Activated CD4-positive, alpha-beta T cell treated with anti-CD3 and anti-CD28 coated beads for 48 hours (primary cell): ENCODE data around the gene PLXNB2.

Experiments
- DNase-seq: peaks from one replicate; pipeline ENCODE4 v3.0.0-alpha.2; 2020

The PLXNB2 gene

DNA sequence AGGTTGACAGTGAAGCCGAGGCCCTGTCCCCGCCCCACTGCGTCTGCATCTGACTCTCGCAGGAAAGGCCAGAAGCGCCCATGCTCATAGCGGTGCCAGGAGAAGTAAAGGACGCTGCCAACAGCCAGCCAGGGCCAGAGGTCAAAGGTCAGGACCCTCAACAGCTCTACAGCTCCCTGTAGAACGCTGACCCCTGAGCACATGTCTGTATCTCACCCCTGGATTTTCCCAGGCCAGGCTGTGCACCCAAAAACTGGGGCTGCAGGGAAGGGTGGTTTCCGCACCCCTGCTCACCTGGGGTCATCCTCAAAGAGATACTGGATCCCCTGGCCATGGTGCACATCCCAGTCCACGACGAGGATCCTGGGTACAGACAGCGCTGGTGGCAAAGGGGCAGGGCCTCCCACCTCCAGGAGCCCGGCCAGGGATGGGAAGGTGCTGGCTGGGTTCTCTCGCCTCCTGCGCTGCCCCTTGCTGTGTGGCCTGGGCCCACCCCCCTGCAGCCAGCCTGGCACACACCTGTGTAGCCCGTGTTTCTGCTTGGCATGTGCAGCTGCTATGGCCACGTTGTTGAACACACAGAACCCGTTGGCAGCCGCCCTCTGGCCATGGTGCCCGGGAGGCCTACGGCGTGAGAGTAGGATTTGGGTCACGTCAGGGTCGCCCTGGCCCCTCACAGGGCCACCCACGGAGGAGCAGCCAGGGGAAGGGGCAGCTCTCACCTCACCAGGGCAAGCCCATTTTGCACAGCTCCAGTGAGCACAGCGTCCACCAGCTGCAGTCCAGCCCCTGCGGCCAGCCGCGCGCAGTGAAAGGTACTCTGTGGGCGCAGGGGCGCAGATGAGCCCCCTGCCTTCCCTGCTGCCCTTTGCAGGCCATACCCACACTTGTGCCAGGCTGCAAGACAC is 57.9 kb downstream of the PLXNB2 start:
- no peak for DNase-seq

DNA sequence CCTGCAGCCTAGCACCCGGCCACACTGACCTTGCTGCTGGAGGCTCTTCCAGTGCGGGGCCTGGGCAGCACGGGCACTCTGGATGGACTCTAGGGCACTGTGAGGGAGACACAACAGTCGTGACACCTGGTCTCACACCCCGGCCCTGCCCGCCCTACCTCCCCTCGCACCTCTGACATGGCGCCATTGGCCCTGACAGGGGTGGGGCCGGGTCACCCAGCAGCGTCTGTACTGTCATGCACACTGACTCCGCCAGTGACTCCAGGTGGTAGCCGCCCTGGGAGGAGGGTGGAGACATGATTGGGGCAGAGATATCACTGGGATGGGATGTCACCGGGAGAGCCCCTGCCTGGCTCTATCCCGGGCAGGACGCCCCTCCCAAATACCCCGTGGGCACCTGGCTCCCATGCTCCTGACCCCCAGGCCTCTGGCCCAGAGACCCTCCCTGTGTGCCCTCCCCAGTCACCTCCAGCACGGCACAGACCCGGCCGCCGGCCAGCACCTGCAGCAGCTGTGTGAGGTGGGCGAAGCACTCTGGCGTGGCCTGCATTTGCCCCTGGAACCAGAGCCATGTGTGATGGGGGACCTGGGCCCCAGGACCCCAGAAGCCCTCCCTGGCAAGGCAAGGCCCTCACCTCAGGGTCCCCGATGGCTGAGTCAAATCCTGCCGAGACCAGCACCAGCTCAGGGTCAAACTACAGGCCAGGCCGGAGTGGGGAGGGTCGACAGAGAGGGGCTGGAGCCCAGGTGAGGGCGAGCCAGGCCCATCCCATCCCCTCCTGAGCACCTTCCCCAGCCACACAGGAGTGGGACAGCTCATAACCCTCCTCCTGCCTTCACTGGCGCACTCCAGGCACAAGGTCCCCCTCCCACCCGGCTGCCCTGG is 59.0 kb downstream of the PLXNB2 start:
- no peak for DNase-seq

DNA sequence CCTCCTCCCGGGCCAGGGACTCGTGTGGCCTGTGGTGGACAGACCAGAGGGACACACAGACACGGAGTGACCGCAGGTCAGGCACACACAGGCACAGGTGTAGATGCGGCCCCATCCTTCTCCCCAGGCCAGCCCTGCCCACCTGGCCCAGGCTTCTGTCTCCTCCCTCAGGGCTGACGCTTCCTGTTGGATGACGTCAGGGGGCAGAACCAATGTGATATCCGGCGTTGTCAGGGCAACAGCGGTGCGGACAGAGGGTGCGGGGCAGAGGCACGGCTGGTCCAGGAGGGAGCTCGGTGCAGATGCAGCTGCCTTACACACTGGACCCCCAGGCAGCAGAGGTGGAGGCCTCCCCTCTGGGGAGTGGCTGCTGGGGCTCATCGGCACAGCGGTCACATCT is 59.7 kb downstream of the PLXNB2 start:
- no peak for DNase-seq

DNA sequence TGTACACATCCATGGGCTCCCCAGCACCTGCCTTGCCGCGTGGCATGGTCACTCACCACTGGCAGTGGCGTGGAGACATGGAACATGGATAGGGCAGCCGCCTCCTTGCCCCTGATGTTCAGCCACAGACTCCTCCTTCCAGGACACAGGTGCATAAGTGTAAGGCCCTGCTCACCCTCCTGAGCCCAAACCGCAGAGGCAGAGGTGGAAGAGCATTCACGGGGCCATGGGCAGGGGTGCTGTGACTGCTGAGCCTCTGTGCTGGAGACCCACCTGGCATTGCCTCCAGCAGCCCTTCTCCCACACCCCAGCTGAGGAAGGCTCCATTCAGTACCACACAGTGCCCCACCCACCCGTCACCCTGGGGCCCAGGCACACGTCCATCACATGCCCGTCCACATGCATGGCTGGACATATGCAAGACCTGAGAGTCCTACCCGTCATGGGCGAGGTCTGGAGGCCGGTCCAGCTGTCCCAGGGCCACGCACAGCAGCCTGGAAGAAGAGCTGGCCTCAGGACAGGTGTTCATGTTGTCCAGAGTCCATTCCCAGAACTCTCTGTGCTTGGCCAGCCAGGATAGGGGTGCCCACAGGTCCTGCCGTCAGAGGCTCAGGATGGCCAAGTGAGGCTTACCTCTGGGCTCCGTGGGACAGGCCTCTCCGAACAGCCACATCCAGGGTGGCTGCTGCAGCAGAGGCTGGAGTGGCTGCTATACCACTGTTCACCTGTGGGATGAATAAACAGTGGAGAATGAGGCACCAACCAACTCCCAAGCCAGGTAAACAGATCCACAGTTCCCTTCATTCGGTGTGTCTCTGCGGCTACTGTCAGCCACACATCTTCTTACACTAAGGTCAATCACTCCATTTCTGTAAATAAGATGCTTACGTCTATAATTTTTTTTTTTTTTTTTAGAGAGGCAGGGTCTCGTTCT is 60.9 kb downstream of the PLXNB2 start:
- no peak for DNase-seq

DNA sequence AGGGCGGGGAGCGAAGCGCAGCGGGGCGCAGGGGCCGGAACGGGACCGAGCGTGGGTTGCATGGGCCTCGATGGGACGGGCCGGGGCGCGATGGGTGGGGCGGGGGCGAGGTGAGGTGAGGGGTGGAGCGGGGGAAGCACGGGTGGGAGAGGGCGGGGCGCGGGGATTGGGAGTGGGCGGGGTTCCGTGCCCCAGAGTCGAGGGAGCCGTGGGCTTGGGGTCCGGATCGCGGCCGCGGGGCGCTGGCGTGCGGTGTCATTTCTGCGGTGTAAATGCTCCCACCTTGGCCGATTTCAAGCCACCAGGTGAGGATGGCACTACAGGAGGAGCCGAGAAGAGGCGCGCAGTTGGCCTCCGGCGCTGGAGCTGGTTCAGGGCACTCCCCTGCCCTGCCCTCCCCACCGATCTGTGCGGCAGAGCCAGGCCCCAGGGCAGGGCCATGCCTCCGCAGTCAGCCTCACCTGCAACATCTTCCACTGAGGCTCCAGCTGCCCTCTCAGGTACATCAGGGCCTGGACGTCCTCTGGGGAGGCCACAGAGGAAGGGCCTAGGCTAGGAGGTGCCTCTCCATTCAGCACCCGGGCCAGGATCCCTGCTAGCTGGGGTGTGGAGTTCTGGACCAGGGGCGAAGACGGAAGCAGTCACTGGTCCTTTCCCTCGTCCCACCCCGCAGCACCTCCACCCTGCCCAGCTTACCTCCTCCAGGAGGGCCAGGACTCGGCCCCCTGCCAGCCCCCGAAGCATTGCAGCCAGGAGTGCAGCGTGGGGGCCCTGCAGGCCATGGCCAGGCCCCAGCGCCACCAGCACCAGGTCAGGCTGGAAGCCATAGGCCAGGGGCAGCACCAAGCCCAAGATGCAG is 62.0 kb downstream of the PLXNB2 start:
- DNase-seq: no peak

DNA sequence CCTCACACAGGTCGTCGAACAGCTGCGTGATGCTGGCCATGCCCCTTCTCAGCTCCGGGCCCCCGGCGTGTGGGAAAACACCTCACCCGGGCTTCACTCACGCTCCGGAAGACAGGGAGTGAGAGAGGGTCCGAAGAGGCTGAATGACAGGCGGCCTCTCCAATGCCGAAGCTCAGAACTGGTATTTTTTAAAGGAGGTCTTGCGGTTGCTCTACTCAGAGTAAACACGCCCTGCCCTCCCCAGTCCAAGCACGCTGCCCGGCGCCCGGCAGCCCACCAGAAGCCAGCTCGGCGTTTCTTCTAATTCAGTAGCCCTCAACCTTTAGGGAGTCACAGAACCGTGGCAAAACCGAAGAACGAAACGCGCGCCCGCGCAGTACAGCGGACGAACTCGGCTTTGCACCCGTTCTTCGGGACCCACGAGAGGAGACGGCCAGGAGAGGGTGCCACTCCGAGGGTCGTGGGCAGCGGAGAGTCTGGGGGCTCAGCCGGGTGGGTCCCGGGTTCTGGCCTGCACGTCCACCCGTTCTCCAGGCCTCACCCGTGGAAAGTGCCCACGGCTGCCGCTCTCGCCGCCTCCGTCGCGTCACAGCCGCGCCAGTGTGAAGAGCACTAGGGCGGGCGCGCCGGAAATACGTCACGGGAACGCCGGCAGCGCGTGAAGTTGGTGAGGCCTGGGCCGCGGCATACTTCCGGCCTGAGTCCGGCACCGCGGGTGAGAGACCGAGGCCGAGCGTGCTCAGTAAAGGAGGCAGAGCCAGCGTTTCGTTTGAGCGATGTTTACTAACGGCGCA is 62.8 kb downstream of the PLXNB2 start, which contains the start of gene TUBGCP6:
Gene TUBGCP6, minus strand, starts transcription at position 604 of the 794 bp plus-strand sequence. Its CDS starts 564 bp downstream, at position 40.
- DNase-seq: peak; percentile 95

DNA sequence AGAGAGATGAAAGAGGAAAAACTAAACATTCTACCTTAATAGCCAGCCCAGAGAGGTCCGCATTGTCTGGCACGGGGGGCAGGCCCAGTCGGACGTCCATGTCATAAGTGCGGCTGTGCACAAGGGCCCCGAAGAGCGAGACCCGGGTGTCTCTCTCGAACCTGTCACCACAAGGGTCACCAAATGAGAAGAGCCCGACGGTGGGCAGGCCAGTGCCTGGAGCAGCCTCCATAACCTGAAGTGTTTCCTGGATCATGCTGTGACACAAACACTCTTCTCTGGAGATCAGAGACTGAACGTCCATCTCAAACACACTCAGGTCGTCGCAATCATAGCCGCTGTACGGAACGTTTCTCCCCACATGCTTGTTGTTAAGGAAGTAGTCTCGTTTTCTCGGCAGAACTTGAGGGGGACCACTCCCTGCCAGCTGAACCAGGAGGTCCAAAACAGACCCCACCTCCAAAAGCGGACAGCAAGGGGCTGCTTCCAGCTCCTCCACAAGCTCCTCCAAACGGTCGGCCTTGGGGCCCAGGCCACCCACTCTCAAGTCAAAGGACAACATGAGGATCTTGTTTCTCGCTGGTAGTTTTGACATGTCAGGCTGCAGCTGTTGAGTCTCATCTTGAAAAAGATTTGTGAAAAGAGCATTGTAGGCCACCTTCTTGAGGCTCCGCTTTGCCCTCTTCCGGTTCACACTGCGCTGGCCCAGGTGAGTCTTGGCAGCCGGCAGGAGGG is 63.6 kb downstream of the PLXNB2 start:
- no peak for DNase-seq

DNA sequence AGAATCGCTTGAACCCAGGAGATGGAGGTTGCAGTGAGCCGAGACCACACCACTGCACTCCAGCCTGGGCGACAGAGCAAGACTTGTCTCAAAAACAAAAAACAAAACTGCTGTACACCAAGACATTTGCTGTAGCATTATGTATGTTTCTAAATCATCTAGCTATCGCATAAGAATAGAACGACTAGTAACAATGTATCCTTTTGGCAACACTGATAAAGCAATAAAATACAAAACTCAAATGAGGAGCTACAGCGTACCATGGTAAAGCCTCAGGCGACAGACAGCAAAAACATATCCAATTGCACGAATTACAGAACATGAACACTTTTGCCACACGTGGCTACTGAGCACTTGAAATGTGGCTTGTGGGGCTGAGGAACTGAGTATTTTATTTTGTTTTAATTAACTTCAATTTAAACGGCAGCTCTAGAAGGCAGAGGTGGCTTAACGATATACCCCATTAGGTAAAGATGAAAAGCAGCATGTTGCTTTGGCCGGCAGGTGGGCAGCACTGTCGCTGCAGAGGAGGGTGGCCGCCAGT is 65.0 kb downstream of the PLXNB2 start:
- DNase-seq: no peak

DNA sequence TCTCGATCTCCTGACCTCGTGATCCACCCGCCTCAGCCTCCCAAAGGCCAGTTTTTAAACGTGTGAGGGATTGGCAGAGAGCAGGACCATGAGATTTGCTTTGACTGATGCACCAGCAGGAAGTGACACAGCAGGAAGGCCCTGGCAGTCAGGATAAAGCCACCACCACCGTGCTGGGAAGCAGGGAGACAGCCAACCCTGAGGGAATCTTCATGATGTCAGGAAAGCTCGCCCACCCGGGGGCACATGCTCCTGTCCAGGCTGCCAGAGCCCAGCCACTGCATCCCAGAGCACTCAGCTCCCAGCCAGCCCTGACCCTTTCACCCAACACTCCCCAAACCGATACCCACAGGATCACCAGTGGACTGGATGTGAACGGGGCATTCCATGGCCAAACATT is 68.7 kb downstream of the PLXNB2 start:
- DNase-seq: no peak

DNA sequence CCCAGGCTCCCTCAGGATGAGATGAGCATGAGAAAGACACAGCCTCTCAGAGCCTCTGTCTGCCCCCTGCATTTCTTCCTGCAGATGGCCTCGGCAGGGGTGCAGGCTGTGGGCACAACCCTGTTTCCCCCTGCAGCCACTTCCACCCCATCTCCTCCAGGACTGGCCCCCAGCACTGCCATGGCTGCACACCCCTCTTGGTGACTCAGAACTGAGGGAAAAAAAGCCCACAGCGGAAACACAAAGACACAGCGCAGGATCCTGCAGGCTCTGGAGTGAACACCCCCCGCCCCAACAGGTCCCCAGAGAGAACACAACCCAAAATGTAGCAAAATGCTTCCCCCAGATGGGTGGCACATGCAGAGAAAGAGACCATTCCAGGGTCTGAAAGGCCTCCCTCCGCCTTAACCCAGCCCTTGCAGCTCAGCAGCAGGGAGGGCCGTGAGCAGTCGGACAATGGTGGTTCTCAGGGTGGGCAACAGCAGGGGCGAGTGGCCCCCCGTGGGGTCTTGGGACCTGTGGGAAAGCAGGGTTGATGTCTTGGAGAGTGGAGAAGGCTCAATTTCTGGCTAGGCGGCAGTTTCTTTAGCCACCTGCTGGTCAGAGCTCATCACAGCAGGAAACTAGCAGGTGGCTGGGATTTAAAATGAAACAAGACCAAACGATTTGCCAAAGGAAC is 70.6 kb downstream of the PLXNB2 start:
- DNase-seq: no peak

DNA sequence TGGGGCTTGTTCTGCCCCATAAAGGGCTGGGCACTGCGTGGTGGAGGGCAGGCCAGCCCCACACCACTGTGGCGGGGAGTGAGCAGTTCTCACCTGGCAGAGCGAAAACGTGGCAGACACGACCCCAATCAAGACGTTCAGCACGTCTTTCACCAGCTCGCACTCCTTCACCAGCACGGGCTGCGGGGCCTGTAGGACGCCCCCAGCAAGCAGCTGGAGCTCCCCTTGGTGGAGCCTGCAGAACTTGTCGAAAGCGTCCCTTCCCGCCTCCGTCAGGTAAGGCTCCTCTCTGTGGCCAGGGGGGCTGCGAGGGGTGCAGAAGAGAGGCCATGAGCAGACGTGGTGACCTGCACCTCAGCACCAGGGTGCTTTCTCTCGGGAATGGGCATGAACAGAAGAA is 74.2 kb downstream of the PLXNB2 start:
- DNase-seq: no peak

DNA sequence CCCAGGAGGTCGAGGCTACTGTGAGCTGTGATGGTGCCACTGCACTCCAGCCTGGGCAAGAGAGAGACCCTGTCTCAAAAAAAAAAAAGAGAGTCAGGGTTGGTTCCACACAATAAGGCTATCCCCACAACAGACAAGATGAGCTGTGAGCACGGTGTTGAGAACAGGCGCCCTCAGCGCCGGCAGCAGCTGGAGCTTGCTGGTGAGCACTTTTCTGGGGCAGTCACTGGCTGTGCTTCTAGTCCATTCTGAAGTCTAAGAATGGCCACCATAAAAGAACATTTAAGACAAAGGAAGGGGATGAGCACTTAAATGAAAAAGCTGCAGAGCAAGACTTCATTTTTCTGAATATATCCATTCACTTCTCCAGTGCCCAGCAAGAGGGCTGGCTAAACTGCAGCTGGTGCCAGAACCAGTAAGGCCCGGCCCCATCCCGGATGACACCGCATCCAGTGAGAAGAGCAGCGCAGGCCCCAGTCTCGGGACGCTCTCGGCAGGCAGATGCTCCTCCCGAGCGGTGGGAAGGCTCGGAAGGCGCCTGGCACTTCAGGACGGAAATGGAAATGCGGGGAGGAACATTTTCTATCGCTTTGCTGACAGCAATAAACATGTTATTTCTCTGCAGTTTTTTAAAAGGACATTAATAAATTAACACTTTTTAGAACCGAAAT is 74.8 kb downstream of the PLXNB2 start:
- no peak for DNase-seq

DNA sequence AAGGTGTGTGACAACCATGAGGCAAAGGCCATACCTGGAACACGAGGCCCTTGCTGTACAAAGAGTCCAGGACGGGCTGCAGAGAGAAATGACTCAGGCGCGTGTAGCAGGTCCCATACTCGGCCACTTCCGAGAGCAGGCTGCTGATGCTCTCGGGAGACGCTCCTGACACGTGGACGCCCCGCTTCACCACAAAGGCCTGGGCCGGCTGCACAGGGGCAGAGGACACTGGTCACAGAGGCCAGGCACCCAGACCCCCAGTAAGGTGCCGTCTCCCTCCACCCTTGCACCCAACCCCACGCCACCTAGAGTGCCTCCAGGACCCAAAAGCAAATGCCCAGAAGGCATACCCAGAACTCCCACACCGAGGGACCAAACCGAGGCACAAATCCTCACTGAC is 78.1 kb downstream of the PLXNB2 start:
- DNase-seq: no peak

DNA sequence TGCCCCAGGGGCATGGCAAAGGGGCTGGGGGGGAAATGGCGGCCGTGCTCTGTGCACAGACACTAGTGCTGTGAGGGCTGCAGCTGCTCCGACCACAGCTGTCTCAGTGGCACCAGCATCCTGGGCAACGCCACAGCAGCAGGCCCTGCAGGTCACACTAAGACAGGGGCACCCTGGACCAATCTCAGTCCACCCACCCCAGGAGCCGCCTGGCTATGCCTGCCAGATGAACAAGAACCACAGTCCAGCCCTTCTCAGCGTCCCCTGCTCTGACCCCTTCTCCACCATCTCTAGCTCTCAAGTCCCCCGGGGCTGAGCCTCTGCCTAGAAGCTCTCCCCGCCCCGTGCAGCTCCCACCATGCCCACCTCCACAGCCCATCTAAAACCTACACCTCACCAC is 79.1 kb downstream of the PLXNB2 start:
- DNase-seq: no peak

DNA sequence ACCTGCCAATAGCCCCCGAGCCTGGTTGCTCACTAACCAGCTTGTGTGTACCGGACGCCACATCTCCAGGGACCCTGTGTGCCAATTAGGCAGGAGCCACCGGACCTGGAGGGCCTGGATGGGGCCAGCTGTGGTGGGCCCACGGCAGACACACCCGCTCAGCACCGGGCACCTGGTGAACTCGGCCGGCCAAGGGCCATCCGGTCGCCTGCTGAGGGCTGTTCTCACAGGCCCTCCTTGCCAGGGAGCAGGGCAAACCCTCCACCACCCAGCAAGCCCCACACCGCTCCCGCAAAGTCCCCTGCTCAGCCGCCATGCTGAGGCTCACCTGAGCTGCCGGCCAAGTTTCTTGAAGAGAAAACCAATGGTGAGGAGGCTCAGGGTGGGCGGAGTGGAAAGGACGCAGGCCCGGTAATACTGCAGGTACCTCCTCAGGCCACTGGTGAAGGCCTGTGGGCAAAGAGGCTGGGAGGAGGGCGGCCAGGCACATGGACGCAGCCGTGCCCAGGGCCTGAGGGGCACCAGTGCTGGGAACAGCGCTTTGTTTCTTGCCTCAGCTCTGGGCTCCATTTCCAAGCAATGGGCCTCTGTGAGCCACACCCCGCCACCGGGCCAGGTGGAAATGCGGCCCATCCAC is 79.7 kb downstream of the PLXNB2 start:
- no peak for DNase-seq

DNA sequence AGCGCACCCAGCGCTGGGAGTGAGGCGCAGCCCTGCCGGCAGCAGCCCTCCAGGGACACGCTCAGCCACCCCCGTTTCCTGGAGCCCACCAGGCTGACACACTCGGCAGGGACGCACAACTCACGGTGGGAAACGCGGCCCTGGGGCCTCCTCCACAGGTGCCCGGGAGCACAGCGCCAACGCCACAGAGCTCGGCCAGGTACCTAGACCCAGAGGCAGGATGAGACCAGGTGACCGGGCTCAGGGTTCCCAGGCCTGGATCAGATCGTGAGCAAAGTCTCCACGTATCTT is 80.6 kb downstream of the PLXNB2 start:
- no peak for DNase-seq

DNA sequence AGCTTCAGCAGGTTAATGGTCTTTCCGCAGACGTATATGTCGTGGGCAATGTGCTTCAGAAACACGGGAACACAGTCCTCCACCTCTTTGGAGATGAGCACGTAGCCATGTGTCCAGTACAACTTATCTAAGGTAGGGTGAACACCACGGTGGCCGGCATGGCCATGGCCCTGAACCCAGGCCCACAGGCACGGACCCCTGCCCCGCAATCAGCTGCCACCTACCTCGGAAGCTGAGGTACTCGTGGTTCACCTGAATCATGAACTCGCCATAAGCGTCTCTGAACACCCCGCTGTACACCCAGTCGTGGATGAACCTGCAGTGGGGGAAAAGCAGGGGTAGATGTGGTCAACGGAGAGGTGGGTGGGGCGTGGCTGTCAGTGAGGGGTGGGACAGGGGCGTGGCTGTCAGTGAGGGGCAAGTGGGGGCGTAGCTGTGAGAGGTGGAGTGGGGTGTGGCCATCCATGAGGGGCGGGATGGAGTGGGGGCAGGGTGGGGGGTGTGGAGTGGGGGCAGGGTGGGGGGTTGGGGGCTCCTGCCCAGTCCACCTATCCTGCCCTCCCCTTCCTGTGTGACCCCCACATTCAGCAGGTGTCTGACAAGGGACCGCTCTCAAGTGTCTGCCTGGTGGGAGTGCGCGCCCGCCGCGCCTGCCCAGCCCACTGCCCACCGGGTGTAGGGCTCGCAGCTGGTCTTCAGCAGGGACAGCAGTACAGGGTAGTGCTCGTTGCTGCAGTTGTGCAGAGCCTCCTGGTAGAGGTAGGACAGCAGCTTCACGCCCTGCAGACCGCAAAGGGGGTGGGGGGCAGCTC is 81.2 kb downstream of the PLXNB2 start:
- DNase-seq: no peak
